Smooth muscle cell (in vitro differentiated cells): ENCODE measurements around the gene POU3F3. TPM values are rescaled to one million over a fixed set of nuclear protein-coding genes. Genes with fewer than 3 reads are reported as not detected.

Source experiments
- DNase-seq: peaks from one replicate; lab custom pipeline; 2025; ENCODE audit not compliant: unreplicated experiment; lab: John Stamatoyannopoulos, UW
- H2AFZ ChIP-seq: fragments of 200-600 bp; sonication (generic); 2 replicates; pipeline ENCODE4 v1.6.0; 2016; ENCODE audit warnings: antibody characterized with exemption, low read depth, mild to moderate bottlenecking
- H3F3A ChIP-seq: fragments of 200-600 bp; sonication (generic); 2 replicates; pipeline ENCODE4 v1.6.0; 2017; ENCODE audit warnings: antibody characterized with exemption, low read depth
- H3K27ac ChIP-seq: fragments of 200-600 bp; sonication (generic); 2 replicates; pipeline ENCODE4 v1.5.1; 2016; ENCODE audit warnings: low read depth, mild to moderate bottlenecking
- H3K27me3 ChIP-seq: fragments of 200-600 bp; sonication (generic); 2 replicates; pipeline ENCODE4 v1.6.1; 2016; ENCODE audit warnings: low read depth, mild to moderate bottlenecking
- H3K36me3 ChIP-seq: fragments of 200-600 bp; sonication (generic); 2 replicates; pipeline ENCODE4 v1.5.1; 2016; ENCODE audit warnings: low read depth
- H3K4me1 ChIP-seq: fragments of 200-600 bp; sonication (generic); 2 replicates; pipeline ENCODE4 v1.5.1; 2016; ENCODE audit warnings: low read depth
- H3K4me2 ChIP-seq: fragments of 200-600 bp; sonication (generic); 2 replicates; pipeline ENCODE4 v1.6.0; 2016; ENCODE audit warnings: mild to moderate bottlenecking
- H3K4me3 ChIP-seq: fragments of 200-600 bp; sonication (generic); 2 replicates; pipeline ENCODE4 v1.5.1; 2016; ENCODE audit warnings: mild to moderate bottlenecking
- H3K79me2 ChIP-seq: fragments of 200-600 bp; sonication (generic); 2 replicates; pipeline ENCODE4 v1.6.0; 2016; ENCODE audit warnings: low read depth, mild to moderate bottlenecking
- H3K9ac ChIP-seq: fragments of 200-600 bp; sonication (generic); 2 replicates; pipeline ENCODE4 v1.6.0; 2016; ENCODE audit warnings: low read depth
- H3K9me3 ChIP-seq: fragments of 200-600 bp; sonication (generic); replicated peaks from 2 replicates; pipeline ENCODE4 v1.5.1; 2016; ENCODE audit warnings: low read depth
- H4K20me1 ChIP-seq: fragments of 200-600 bp; sonication (generic); 2 replicates; pipeline ENCODE4 v1.6.0; 2016; ENCODE audit warnings: low read depth
- WGBS: methylation state at CpG from one replicate; pipeline ENCODE4 v1.1.7; 2016; ENCODE audit warnings: low lambda C conversion rate; 5-methylcytosine and 5-hydroxymethylcytosine counted together
- polyA plus RNA-seq: library from polyadenylated mRNA; unstranded; fragments of >200 nt; fragmentation: Nextera tagmentation; extraction: Ambion mirVana; gene quantifications from 2 replicates; pipeline ENCODE4 v1.2.1, GENCODE V29; 2016
- total RNA-seq: library from RNA; depleted of rRNA; stranded (reverse); fragments of >200 nt; gene quantifications from 2 replicates; pipeline ENCODE4 v1.2.3, GENCODE V29; 2014
- TF ChIP-seq, protein P1 (sequence below): fragments of 200-600 bp; sonication (generic); IDR thresholded peaks from 2 replicates; pipeline ENCODE4 v1.5.1; 2017; ENCODE audit warnings: borderline replicate concordance, mild to moderate bottlenecking, antibody characterized with exemption; ENCODE audit not compliant: insufficient read depth, poor library complexity, severe bottlenecking

Gene POU3F3
- total and polyA plus RNA-seq, 2 experiments from 2014 or later, result not detected

DNA sequence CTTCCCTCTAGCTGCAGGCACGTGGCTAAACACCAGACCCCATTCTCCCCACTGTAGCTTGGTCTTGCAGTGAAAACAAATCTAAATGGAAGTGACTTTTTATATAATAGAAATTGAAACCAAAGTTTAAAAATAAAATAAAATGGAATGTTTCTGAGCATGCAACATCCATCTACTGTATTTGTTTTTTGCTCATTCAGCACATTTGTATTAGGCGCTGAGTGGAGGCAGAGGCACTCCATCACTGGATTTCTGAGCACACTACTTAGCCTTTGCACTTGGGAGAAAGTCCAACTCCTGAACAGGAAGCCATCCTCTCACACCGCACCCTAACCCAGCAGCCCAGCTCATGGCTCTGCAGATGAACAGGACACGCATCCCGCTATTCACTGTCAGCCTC, 37.8 kb upstream of the POU3F3 start:
- Histone ChIP-seq H3K79me2 (no peaks in the 10 kb centered on the region), H4K20me1 (no peaks in the 10 kb centered on the region), H2AFZ (no peak overlapping the region), H3K27me3 (no peaks in the 10 kb centered on the region), H3K9ac (no peak overlapping the region), H3K4me2 (no peak overlapping the region), H3K4me3 (no peak overlapping the region), H3K9me3 (no peaks in the 10 kb centered on the region), H3F3A (no peaks in the 10 kb centered on the region), H3K4me1 (no peaks in the 10 kb centered on the region), H3K27ac (no peak overlapping the region), H3K36me3 (no peaks in the 10 kb centered on the region)
- TF ChIP-seq, protein P1, sequence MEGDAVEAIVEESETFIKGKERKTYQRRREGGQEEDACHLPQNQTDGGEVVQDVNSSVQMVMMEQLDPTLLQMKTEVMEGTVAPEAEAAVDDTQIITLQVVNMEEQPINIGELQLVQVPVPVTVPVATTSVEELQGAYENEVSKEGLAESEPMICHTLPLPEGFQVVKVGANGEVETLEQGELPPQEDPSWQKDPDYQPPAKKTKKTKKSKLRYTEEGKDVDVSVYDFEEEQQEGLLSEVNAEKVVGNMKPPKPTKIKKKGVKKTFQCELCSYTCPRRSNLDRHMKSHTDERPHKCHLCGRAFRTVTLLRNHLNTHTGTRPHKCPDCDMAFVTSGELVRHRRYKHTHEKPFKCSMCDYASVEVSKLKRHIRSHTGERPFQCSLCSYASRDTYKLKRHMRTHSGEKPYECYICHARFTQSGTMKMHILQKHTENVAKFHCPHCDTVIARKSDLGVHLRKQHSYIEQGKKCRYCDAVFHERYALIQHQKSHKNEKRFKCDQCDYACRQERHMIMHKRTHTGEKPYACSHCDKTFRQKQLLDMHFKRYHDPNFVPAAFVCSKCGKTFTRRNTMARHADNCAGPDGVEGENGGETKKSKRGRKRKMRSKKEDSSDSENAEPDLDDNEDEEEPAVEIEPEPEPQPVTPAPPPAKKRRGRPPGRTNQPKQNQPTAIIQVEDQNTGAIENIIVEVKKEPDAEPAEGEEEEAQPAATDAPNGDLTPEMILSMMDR, result no peak
- DNase-seq, result no peak
- 89% methylated on average over 5 of the region's 5 CpGs for WGBS

DNA sequence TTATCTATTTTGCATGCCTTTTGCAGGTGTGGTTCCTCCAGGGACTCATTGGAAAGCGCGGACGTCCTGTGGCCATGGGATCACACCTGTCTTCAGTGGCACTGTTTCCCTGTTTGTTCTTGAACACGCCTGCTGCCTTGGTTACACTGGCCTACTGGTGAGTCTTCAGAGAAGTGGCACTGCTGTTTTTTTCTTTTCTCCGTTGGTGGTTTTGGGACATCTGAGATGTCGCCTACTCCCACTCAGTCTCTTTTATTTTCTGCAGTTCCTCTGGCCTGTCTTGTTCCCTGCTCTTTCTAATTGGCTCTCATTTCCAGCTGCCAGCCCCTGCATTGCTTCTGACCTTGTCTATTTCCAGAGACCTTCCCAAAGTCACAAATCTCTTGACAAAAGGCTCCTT, 35.7 kb upstream of the POU3F3 start:
- H3K4me1 ChIP-seq, result no peaks in the 10 kb centered on the region
- H3K9me3 ChIP-seq, result no peaks in the 10 kb centered on the region
- H3K27me3 ChIP-seq, result no peaks in the 10 kb centered on the region
- H3K4me3 ChIP-seq, result no peak overlapping the region
- H4K20me1 ChIP-seq, result no peaks in the 10 kb centered on the region
- TF ChIP-seq, protein P1, result no peak
- no peak overlapping the region for H3K9ac ChIP-seq
- H3K4me2 ChIP-seq, result no peak overlapping the region
- H3K27ac ChIP-seq, result no peak overlapping the region
- no peaks in the 10 kb centered on the region for H3K79me2 ChIP-seq
- 83% methylated on average over 6 of the region's 6 CpGs for whole genome bisulfite sequencing
- DNase-seq, result no peak
- H3K36me3 ChIP-seq, result no peaks in the 10 kb centered on the region
- no peak overlapping the region for H2AFZ ChIP-seq
- no peaks in the 10 kb centered on the region for H3F3A ChIP-seq

DNA sequence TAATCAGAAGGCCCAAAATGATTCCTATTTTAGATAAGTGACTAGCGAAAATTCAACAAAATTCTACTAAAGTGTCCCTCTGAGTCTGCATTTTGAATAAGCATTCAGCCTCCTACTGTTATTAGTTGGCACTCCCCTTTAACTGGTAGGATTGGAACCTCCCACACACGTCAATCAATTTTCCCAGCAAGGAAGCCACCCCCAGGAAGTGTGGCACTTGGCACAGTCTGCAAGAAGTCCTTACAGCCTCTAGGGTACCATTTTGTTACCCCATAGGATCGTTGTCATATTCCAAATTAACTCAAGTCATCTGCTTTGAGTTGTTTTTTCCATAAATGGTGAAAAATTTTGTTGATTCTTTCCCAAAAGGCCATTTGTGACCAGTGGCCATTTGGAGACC, 33.8 kb upstream of the POU3F3 start:
- no peak for DNase-seq
- no peak overlapping the region for H3K9ac ChIP-seq
- 59% methylated on average over 3 of the region's 3 CpGs for WGBS
- H3F3A ChIP-seq, result no peaks in the 10 kb centered on the region
- no peaks in the 10 kb centered on the region for H3K27me3 ChIP-seq
- H3K9me3 ChIP-seq, result no peaks in the 10 kb centered on the region
- no peak overlapping the region for H2AFZ ChIP-seq
- no peaks in the 10 kb centered on the region for H3K4me1 ChIP-seq
- H3K79me2 ChIP-seq, result no peaks in the 10 kb centered on the region
- TF ChIP-seq, protein P1, result no peak
- H4K20me1 ChIP-seq, result no peaks in the 10 kb centered on the region
- H3K4me2 ChIP-seq, result no peak overlapping the region
- H3K36me3 ChIP-seq, result no peaks in the 10 kb centered on the region
- H3K4me3 ChIP-seq, result no peak overlapping the region
- no peak overlapping the region for H3K27ac ChIP-seq

DNA sequence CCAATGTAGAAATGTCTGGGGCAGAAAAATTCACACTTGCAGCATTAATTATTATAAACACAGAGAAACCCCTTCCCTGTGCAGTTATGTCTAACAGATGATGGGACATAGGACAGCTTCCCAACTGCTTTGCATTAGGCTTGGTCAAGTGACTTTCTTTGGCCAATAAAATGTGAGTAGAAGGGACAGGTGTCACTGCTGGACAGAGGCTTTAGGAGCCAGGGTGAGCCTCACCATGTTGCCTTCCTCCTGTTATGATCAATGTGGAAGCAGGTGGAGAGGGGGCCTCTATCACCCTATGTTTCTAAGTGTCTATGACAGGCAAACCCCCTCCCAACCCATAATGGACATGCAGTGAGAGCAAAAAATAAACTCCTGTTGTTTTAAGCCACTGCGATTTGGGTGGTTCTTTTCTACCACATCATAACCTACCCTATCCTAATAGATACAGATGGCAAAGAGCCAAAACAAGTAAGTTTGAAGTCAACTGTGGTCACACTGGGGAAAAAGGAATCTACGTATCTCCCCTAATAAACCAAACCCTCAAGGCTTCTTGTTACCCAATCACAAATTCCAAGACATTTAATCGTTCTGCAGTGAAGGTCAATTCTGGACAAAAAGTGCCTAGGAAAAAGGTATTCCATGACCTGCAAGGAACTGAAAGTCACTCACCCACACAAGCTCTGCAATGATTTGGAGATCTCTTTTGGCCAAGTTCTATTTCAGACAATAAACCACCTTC, 28.6 kb upstream of the POU3F3 start:
- Histone ChIP-seq H3K79me2 (no peaks in the 10 kb centered on the region), H3K36me3 (no peaks in the 10 kb centered on the region), H3K4me3 (no peak overlapping the region), H3K4me1 (no peaks in the 10 kb centered on the region), H4K20me1 (no peaks in the 10 kb centered on the region), H3K4me2 (no peak overlapping the region), H3F3A (no peaks in the 10 kb centered on the region), H3K27ac (no peak overlapping the region), H3K27me3 (no peaks in the 10 kb centered on the region), H3K9me3 (no peaks in the 10 kb centered on the region), H2AFZ (no peak overlapping the region), H3K9ac (no peak overlapping the region)
- TF ChIP-seq, protein P1, result no peak
- no peak for DNase-seq
- 86% methylated on average over 3 of the region's 3 CpGs for WGBS
